OCI-LY7 (cell line): Measurements from ENCODE around the gene ZBP1.

Source experiments
- EZH2phosphoT487 ChIP-seq: fragments of 200-600 bp; sonication (generic); IDR thresholded peaks from 2 replicates; pipeline ENCODE4 v1.6.1; 2018; ENCODE audit warnings: low read depth, borderline replicate concordance, mild to moderate bottlenecking, mixed run types, antibody characterized with exemption, low read length, moderate library complexity, mixed read lengths
- TF ChIP-seq, protein P1 (sequence below): fragments of 200-600 bp; sonication (generic); conservative IDR thresholded peaks from 2 replicates; pipeline ENCODE4 v1.5.1; 2014; ENCODE audit warnings: mild to moderate bottlenecking, antibody characterized with exemption, low read length, moderate library complexity, mixed read lengths

DNA sequence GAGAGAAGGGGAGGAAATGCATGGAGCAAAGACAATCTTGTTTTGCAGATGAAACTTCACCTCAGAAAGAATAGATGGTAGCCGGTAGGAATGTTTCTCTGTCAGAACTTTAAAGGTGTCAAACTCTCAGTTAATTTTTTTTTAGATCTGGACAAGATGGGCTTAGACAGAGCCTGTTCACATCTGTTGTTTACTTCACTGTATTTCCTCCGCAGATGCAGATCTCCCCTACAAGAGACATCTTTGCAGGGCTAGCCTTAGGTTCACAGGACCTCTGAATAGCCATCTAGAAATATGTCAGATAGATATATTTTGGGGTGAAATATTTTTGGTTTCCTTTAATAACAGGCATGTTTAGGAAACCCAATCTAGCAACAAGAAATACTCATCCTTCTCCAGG lies 12.1 kb upstream of the ZBP1 start:
- TF ChIP-seq, protein P1, sequence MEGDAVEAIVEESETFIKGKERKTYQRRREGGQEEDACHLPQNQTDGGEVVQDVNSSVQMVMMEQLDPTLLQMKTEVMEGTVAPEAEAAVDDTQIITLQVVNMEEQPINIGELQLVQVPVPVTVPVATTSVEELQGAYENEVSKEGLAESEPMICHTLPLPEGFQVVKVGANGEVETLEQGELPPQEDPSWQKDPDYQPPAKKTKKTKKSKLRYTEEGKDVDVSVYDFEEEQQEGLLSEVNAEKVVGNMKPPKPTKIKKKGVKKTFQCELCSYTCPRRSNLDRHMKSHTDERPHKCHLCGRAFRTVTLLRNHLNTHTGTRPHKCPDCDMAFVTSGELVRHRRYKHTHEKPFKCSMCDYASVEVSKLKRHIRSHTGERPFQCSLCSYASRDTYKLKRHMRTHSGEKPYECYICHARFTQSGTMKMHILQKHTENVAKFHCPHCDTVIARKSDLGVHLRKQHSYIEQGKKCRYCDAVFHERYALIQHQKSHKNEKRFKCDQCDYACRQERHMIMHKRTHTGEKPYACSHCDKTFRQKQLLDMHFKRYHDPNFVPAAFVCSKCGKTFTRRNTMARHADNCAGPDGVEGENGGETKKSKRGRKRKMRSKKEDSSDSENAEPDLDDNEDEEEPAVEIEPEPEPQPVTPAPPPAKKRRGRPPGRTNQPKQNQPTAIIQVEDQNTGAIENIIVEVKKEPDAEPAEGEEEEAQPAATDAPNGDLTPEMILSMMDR, result no peak
- TF ChIP-seq EZH2phosphoT487, result no peak
